Anterior cingulate cortex (tissue), 58 donors: ENCODE data around the gene SLC30A2.

Experiments used
- DNase-seq, 58 donors: peaks; one replicate each; lab custom pipeline; 2025; lab: John Stamatoyannopoulos, UW

SLC30A2 gene

DNA sequence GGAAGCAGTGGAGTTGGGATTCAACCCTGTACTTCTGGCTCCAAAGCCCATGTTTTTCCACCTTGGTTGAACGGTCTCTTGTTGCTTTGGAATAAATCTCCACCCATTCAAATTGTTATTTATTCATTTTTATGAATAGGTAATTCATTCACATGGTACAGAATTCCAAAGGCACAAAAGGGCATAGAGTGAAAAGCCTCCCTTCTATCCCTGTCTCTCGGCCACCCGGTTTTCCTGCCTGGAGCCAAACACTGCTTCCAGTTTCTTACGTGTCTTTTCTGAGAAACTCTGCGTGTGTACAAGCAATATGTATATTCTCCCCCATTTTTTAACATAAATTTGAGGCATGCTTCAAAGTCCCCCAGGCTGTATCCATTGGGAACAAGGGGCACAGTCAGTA is 20.4 kb downstream of the SLC30A2 start:
- DNase-seq, result no peak

DNA sequence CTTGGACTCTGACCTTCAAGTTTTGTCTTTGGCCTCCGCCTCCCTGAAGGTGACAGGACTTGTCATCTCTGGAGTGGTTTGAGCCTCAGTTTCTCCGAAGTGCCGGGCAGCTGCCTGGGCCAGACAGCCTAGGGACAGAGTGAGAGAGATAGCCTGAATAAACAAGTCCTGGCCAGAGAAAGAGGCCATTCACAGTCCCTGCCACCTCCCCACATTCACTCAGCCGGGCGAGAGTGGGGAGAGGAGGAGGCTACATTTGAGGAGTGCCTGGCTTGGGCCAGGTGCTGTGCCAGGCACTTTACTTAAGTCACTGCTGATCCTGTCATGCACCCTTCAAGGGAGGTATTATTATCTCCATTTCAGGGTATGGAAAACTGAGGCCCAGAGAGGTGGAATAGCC is 20.9 kb downstream of the SLC30A2 start:
- peak in 3 of 58 donors; percentile 11 to 20 (median 15) for DNase-seq

- no peak for DNase-seq
Measured at GRCh38 chr1:26023826-26024225, 22.1 kb downstream of the SLC30A2 start.

- peak in 1 of 58 donors; percentile 20 for DNase-seq
Measured at GRCh38 chr1:26023009-26023408, 22.9 kb downstream of the SLC30A2 start.

DNA sequence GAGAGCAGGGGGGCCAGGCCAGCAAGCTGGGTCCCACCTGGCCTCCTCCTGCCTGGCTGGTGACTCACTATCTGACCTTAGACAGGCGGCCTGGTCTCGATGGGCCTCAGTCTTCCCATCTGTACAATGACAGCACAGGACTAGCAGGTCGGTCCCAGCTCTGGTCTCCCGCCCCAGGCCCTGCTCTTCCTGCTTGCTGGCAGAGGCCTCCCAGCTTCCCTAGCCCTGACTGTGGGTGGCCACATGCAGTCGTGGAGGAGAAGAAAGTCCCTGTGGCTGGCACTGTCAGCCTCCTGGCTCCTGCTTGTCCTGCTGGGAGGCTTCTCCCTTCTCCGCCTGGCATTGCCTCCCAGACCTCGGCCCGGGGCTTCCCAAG is 23.5 kb downstream of the SLC30A2 start:
- DNase-seq, result no peak

GRCh38 chr1:26021647-26022403 is 24.1 kb downstream of the SLC30A2 start, which contains the start of gene EXTL1:
Gene EXTL1 (plus strand): TSS chr1:26021775. CDS start chr1:26022647, 872 bp downstream.
- peak in 48 of 58 donors; percentile 21 to 86 (median 58) for DNase-seq

GRCh38 chr1:26020941-26021646 is 24.8 kb downstream of the SLC30A2 start:
- no peak for DNase-seq

DNA sequence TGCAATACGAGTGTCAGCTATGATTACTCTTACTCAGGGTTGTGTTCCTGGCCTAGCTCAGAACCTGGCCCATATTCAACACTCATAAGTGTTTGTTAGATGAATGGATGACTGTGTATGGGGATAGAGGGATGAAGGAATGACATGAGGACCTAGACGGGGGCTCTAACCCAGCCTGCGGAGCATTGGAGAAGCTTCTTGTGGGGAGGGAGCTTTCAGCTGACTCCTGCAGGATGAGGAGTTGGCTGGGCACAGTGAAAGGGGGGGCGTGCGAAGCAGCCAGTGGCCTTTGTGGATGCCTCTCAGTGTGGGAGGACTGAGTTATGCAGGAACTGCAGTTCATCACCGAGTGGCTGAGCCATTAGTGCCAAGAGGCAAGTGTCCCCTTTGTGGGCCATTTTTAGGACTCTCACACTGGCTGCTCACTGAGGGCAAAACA is 25.6 kb downstream of the SLC30A2 start:
- peak in 18 of 58 donors; percentile 14 to 53 (median 33) for DNase-seq

DNA sequence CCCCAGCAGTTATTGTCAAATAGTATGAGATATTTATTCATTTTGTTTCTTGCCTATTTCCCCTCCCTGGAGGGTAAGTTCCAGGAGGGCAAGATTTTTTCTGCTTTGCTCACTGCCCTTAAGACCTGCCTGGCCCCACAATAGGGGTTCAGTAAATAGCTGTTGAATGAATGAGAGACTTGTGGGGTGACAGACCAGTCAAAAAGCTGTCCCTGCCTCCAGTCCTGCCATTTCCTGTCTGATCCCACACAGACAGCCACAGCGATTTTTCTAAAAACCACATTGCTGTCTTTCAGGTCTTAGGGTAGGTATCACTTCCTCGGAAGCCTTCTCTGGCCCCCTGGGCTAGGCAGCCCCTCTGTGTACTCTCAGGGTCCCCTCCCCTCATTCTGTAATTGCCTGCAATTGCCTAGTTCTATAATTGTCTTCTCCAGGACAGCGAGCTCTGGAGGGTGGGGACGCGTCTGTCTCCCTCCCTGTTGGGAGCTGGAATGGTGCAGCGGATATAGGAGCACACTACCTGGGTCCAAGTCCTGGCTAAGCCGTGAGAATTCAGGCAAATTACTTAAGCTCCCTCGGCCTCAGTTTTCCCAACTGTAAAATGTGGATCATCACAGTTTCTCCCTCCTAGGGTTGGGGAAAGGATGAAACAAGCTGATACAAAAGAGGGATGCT is 26.1 kb downstream of the SLC30A2 start:
- DNase-seq, result no peak

DNA sequence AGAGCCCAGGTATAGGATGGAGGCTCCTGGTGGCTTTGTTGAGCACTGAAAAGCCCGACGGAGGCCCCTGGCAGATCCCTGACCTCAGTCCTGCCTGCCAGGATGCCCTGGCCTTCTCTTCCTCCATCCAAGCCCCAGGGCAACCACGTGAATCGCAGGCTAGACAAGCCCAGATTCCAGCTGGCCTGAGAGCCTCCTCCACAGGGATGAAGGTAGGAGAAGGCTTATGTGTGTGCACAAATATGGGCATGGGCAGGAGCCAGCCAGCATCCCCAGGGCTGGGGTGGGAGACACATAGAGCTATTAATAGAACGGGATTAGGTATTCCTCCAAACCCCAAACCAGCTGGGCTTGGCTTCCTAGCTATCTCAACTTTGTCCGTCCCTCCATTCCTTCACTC is 28.3 kb downstream of the SLC30A2 start:
- DNase-seq, result no peak

DNA sequence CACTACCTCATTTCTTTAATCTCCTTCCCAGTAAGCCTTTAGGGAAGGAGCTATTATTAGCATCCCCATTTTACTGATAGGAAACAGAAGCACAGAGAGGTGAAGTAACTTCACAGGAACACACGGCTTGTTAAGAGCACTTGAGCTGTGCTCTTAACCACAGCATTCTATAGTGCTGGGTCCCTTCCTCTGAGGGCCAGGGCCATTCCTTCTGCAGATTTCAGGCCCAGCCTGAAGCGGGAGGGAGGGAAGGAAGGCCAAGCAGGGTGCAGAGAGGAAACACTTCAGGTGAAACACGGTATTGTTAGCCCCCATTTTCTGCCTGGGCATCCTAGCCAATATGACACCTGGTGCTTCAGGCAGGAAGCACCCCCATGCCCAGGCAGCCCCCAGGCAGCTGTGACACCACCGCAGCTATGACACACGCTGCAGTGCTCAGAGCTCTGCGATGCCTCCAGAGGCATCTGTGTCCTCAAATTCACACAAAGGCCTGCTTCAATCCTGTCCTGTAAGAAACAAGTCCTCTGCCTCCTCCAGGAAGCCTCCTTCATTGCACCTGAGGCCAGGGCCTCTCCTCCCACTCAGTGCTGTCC is 28.9 kb downstream of the SLC30A2 start:
- no peak for DNase-seq

- peak in 26 of 58 donors; percentile 16 to 66 (median 42) for DNase-seq
Measured at GRCh38 chr1:26016258-26016952, 29.5 kb downstream of the SLC30A2 start.

DNA sequence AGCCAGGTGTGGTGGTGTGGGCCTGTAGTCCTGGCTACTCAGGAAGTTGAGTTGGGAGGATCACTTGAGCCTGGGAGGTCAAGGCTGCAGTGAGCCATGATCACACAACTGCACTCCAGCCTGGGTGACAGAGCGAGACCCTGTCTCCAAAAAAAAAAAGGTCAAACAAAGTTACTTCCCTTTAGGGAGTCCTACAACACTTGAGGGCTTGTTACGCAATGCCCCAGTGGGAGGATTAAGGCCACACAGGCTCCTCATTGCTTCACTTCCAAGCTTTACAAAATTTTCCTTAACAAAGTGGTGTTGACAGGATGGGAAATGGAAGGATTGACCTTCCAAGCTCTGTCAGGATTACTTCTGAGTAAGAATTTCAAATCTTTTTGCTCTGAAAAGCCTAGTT is 30.6 kb downstream of the SLC30A2 start:
- no peak for DNase-seq

- DNase-seq, result no peak
Measured at GRCh38 chr1:26014179-26014578, 31.7 kb downstream of the SLC30A2 start.

DNA sequence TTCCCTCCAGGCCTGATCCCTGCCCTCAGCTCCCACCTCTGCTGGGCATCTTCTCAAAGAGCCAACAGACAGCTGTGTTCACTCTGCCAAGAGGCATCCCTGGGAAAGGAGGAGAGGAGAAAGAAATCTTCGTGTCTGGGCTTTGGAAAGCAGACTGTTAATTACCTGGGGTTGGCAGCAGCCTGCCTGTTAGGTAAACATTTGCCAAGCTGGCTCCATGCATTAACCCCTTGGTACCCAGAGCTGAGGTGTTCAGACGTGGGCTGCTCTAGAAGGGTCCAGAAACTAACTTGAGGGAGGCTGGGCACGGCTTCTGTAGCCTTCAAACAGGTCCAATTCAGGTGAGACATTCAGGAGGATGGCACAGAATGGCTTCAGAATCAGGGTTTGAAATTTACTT is 33.1 kb downstream of the SLC30A2 start:
- DNase-seq, result no peak

DNA sequence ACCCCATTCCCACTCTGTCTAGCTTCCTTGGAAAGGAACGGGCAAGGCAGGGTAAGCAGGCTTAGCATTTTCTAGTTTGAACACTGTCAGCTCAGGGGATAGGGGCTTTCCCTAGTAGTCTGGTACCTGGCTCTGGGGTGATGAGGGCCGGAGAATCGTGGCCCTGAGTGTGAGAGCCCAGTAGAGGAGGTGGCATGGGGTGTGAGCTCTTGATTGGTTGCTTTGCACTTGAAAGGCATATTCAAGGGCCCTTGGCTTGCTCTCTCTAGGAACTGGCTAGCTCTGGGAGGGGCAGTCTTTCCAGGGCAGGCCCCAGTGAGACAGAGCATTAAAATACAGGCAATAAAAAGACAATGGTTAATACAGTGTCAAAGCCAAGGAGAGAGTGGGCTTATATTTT is 35.1 kb downstream of the SLC30A2 start:
- no peak for DNase-seq

GRCh38 chr1:26009796-26010447 is 36.0 kb downstream of the SLC30A2 start:
- no peak for DNase-seq

GRCh38 chr1:26006710-26007109 is 39.2 kb downstream of the SLC30A2 start:
- no peak for DNase-seq

DNA sequence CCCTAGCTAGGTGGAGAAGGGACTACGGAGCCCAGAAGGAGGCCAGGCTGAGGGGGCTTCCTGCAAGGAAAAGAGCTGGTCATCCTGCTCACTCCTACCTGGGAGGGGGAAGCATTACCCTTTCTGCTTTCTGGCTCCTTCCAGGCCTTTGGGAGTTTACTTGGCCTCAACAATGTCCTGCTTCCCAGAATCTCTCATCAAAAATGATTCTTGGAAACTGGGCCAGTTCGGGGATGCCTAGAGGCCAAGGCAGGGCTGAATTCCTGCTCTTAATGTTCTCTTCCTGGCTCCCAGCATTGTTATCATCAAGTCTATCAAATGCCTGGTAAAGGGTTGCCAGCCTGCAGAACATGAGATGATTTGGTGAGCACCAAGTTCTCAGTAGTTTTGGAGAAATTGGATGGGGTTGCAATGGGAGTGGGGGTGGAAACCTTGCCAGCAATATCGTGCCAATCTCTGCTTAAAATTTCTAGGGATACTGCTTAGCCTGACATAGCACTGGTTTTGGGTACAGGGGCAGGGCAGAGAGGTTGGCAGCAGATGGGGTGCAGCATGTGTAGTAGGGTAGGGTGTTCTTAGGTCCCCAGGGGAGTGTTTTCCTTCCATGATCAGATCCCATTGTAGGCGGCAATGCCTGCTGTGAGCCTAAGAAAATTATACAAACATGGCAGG is 40.3 kb downstream of the SLC30A2 start:
- DNase-seq, result no peak
